Right lobe of liver (tissue), 4 donors: ENCODE results near the gene METTL22.

Source experiments
- CTCF ChIP-seq, 4 donors: fragments of 200-600 bp in 3 of 4; fragments of 450-650 bp in 1 of 4; IDR thresholded peaks; one replicate each; pipeline versions ENCODE4 v1.5.1 to v1.8.0; 2016 to 2022; ENCODE audit warnings: antibody characterized with exemption in 4 of 4, mild to moderate bottlenecking in 2 of 4
- POLR2A ChIP-seq: fragments of 450-650 bp; IDR thresholded peaks from one replicate; pipeline ENCODE4 v1.6.1; 2017; ENCODE audit warnings: antibody characterized with exemption, mild to moderate bottlenecking
- donor health status: DM: no; HTN: no; CAD: no.
- donor health status: DM: no; HTN: no; CAD: no.
- donor health status: DM: no; HTN: yes; CAD: no.

- TF ChIP-seq CTCF (IDR thresholded peaks at IDR 0.05) (no peak), POLR2A (no peak)
These were observed 76.5 kb downstream of the METTL22 start for GRCh38 chr16:8697965-8698364.
